HG03060 (cell line): ENCODE measurements around the gene TPH1.
"Not testable (repeated sequence)": the region's sequence is repeated elsewhere in the genome, so short reads cannot be mapped to it uniquely, and the experiment has no call there.

ENCODE experiments used
- ATAC-seq: cut with Tn5 transposase; IDR thresholded peaks from one replicate; pipeline ENCODE4 v1.9.1; 2021; ENCODE audit warnings: low read depth, moderate number of reproducible peaks; ENCODE audit not compliant: unreplicated experiment

Gene TPH1

DNA sequence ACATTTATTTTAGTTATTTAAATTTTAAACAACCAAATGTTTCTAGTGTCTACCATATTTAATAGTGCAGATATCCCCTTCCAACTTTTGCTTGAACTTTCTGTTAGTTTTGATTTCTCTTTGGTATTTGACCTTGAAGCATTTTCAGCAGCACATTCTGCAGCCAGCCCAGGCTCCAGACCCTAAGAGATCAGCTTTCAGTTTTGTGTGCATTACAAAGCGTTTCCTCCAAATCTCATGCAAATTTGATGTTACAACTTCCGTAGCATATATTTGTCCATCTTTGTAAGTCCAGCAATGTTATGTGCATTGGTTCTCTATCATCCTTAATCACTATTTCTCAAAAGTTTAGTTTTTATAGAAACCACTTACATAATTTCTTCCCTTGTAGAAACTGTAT is 18.6 kb downstream of the TPH1 start:
- no peak for ATAC-seq

DNA sequence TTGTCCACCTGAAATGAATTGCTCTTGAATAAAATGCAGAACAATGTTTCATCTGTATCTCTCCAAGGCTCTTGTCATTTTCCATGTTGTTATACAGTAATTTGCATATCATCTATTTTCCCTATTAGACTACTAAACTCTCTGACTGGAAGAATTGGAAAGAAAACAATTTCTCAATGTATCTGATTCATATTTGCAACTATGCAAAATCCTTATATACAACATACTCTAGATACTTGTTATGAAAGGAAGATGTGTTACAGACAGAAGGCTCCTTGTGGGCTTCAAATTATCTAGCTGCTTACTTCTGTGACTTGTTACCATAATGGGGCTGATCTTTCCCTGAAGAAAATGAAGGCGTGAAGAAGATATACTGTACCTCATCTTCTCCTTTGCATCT is 23.6 kb downstream of the TPH1 start:
- no peak for ATAC-seq

DNA sequence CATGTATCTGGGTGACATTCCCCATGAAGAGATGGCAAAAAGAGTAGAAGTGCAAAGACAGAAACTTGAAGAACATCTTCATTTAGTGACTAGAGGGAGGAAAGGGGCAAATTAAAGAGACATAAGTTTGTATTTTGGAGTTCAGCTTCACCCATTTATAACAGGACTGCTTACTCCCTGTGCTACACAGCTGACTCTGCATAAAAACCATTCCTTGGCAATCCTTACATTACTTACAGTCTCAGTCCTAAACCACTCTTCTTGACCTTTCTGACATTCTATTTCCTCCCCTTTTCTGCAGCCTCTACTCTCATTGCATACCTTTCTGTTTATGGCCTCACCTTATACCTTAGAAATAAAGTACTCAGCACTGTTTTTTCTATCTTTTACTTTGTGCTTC is 26.4 kb downstream of the TPH1 start:
- ATAC-seq, result no peak

DNA sequence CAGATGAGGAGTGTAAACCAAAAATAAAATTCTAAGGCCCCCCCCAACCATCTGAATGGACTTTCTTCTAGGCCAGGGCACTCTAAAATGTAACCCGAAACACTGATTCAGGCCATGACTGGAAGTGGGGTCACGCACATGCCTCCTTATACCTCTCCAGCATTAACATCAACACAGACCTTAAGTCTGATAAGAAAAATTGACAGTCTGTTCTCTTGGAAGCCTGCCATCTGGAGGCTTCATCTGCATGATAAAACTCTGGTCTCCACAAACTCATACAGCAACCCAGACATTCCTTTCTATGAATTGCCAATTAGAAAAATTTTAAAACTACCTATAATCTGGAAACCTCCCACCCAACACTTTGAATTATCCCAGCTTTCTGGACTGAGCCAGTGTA is 29.3 kb downstream of the TPH1 start:
- no peak for ATAC-seq

DNA sequence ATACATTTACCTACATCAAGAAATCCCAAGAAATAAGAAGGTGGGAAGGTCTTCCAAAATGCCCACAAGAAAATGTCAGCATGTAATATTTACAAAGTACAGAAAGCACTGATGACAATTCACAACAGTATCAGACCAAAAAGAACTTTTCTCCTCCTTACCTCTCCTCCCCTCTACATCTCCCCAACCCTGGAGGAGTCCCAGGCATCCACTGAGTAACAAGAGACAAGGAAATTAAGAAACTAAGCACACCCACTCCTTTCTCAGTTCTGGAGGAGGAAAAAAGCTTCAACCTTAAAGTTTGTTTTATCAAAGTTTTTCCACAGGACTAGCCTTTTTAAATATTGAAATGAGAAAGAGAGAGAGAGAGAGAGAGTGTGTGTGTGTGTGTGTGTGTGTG is 31.2 kb downstream of the TPH1 start:
- ATAC-seq, result no peak

DNA sequence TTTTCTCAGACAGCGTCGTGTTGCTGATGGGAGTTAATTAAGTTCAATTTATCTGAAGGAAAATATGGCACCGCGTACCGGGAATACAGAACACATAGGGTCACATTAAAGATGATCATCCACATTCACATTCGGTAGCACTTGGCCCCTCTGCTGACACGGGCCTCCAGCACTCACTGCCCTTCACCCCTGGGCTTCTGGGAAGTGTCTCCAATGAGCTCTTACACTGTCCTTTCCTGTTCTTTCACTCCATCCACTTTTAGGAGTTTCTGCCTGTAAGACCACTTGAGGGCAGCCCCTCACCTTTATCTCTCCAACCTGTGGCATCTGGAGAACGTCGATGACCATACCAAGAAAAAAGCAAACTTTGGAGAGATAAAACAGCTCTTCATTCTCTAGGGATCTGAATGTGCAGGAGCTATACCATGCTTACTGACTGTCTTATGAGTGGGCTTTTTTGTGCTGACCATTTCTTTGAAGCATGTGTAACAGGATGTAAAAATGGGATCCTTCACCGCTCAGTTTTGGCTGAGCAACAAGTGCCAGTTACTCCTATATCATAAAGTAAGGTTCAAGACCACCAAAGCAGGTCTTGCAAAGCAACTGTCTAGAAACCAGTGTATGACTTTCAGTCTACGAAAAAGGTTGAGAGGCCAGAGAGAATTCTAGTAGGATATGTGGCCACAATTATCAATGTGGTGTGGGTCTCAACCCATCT is 32.1 kb downstream of the TPH1 start:
- ATAC-seq, result no peak

DNA sequence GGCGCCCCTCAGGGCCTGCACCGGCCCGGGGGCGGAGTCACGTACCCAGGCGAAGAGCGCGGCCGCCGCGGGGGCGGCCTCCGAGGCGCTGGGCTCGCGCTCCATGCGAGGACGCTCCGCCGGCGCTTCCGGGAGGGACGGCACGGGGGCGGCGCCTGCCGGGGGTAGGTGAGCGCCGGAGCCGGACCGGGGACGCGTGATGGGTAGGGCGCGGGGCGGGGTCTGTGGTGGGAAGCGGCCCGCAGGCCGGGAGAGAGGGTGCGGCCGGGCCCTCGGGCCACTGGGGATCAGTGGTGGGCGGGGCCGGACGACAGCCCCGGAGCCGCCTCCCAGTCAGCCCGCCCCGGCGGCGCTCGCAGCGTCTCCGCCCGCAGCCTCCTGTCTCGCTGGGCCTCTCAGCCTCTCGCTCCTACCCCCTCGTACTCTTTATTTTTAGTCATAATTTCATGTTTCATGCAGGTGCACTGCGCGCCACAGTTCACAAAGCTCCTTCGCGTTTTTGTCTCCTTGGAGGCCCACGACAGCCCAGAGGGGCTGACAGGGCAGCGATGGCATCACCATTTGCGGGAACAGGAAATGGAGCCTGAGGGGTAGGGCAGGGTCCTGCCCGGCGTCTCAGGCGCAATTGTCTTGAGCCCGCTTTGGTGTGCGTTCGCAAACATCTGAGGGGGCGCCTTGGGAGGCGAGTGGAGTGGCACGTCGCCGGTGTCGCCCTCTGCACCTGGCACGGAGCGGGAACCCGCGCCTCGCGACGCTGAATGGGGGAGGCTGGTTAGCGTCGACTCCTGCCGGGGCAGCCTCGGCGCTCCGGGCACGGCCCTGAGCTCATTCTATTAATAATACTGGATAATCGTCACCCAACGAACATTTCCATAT is 32.9 kb downstream of the TPH1 start, which contains the start of gene SERGEF:
Gene SERGEF, minus strand, starts transcription at position 142 of the 876 bp plus-strand sequence. Its CDS starts 37 bp downstream, at position 105.
- ATAC-seq, result peak; percentile 77

DNA sequence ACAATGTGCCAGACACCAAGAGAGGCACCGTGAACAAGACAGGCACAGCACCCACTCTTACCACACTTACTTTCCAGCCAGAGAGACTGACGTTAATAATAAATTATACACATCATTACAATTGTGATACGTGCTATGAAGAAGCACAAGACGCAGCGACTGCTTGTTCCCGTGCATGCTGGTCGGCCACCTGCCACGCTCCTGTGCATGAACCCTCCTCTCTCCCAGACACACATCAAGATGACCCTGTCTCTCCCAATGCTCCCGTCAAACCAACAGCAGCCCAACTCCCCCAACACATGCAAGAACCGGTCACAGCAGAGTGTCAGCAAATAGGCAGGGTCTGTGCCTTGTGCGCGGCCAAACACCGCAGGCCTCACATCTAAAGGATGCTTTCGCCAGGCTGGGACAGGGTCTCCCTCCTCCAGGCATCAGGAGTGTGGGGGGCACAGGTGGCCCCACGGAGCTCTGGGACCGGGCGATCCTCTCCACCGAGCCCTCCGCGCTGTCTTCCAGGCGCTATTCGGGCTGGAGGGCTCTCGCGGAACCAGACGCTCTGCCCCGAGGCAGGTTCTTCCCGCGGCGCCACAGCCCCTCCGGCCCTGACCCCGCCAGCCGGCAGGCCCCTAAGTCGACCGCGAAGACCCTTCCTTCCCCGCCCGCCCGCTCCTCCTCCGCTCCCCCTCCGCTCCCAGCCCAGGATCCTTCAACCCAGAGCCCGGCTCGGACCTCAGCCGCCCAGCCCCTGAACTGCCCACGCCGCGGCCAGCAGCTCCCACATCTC is 33.8 kb downstream of the TPH1 start:
- no peak for ATAC-seq

DNA sequence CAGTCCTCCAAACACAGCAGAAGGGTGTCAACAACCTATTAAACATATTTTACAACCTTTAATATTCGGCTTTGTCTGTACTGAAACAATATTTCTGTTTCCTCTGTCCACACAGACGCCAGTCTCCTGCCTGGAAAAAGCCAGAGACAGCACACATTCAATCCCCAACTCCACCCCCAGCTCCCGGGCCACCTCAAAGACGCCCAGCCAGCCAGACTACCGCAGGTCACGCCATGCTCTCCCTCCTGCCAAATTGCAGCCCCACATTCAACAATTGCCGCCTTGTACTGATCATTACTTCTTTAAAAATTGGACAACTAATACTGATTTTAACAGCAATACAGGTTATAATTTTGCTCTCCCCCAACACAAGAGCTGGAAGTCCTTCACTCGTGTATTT is 34.4 kb downstream of the TPH1 start:
- ATAC-seq, result no peak

DNA sequence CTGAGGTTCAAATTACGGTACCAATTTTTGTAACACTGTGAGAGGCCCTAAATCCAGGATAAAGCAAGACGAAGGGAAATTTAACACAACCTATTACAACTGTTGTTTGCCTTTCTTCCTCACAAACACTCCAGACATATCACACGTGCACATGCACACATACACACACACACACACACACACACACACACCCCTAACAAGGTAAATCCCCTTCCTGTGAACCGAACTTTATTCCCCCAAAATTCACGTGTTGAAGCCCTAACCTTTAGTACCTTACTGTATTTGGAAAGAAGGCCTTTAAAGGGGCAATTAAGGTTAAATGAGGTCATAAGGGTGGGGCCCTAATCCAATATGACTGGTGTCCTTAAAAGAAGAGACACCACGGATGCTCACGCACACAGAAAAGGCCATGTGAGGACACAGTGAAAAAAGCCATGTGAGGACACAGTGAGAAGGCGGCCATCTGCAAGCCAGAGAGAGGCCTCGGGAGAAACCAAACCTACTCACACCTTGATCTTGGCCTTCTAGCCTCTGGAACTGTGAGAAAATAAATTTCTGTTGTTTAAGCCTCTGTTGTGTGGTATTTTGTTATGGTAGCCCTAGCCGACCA is 35.0 kb downstream of the TPH1 start:
- ATAC-seq, result no peak

DNA sequence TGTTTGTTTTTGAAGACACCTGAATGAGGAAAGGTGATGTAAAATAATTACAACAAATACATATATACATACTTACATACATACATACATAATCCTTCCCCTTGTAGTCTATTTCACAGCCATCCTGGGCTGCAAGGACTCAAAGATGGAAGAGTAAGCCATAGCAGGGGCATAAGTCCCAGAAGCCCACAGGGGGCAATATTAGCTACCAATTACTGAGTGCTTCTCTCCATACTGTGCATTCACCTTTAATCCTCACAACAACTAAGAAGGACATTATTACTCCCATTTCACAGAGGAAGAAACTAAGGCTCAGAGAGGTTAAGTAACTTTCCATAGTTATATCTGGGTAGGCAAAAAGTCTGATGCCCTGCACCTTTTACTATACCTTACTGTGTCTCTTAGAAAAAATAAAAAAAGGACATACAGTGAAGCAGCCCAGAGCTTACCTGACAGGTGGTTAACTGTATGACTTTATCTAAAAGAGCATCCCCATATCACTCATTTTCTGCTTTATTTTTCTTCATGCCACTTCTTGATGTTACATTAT is 35.9 kb downstream of the TPH1 start:
- no peak for ATAC-seq

DNA sequence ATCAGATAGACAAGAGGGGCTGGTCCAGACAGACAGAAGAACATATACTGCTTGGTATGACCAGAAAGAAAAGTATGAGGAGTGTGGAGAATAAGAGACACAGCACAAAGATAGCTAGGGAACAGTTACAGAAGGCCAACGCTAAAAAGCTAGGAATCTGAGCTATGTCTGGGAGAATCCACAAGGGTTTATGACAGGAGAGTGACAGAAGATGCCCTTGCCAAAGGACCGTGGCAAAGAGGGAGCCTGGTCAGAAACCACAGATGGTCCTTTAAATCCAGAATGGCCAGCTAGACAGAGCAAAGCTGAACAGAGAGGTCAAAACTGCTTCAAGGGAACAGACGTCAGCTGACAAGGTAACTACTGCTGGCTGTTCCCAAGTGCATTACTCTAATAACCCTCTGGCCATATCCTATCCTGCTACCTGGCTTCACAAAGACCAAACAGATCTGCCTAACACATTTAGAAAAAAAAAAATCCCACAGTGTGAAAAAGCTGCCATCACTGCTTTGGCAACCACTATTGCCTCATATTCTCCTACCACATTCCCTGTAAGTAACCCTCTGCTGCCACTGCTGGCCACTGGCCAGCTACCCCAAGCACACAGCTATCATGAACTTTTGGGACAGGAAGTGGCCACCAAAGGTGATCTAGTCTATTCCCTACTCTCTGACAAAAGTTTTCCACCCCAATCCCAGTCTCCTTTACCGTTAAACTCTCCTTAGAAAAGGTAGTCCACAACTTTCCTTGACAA is 40.5 kb downstream of the TPH1 start:
- no peak for ATAC-seq

DNA sequence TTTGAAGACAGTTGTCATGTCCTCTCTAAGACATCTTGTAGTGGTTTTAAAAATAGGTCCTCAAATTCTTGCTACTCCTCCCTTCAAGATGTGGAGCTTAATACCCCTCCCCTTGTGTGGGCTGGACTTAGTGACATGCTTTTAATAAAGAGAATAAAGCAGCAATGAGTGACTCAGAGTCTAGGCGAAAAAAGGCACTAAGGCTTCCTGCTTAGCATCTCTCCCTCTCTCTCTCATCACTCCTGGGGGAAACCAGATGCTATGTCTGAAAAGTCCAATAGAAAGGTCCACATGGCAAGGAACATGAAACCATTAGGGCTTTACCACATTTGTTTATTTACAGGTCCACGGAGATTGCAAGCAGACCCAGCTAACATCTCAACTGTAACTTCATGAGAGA is 44.9 kb downstream of the TPH1 start:
- no peak for ATAC-seq

DNA sequence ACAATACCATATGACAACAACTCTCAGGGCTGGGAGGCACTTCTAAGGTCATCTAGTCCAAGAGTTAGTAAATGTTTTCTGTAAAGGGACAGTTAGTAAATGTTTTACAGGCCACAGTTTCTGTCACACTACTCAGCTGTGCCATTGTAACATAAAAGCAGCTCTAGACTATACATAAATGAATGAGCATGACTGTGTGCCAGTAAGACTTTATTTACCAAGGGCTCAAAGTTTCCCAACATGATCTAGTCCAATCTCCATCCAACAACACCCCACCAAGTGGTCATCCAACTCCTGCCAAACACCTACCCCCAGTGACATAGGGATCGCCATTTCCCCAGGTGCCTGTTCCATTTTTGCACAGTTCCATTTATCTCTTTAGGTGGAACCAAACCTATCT is 45.3 kb downstream of the TPH1 start:
- no peak for ATAC-seq

DNA sequence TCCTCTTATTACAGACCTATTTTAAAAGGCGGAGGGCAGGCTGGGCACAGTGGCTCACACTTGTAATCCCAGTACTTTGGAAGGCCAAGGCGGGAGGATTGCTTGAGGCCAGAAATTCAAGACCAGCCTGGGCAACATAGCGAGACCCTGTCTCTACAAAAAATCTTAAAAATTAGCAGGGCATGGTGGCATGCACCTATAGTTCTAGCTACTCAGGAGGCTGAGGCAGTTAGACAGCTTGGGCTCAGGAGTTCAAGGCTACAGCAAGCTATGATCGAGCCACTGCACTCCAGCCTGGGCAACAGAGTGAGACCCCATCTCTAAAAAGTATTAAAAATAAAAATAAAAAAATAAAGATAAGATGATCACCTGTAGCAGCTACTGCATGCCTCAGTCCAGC is 45.9 kb downstream of the TPH1 start:
- not testable (repeated sequence) for ATAC-seq
